HG03520 (cell line): Measurements from ENCODE around the gene MCCC1.
"Not testable (repeated sequence)": the region's sequence is repeated elsewhere in the genome, so short reads cannot be mapped to it uniquely, and the experiment has no call there.

Experiments
- ATAC-seq: cut with Tn5 transposase; IDR thresholded peaks from one replicate; pipeline ENCODE4 v1.9.1; 2021; ENCODE audit warnings: mild to moderate bottlenecking, moderate library complexity; ENCODE audit not compliant: unreplicated experiment

The MCCC1 gene

DNA sequence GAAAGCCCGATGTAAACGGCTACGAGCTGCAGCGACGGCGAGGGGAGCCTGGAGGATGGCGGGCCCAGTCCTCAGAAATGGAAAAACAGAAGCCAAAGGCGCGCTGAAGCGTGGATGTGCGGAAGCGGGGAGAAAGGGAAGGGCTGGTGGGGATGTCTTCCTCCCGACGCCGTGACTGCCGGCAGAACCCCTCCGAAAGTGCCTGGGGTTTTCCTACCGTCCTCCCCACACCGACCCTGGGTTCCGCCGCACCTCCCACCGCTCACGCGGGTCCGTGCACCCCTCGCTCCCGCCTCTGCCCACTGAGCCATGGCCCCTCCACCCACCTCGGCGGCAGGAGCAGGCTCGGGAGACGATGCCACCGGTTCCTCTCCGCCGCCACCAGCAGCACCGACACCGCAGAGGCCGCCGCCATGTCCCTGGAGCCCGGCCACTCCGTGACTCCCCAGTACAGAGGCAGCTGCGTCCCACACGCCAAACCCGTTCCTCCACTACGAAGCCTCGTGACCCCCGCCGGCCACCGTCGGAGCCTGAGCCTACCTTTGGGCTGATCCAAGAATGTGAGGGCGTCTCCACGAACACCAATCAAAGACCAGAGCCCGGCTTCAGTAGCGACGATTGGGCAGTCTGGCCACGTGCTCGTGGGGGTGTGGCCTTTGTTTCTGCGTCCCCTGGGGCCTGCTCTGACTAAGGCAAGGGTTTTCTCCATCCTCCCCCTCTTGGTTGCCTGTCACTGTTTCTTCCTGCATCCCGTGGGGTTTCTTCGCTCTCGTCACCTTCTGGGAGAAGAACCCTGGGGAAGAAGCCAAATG, at the start of gene MCCC1:
Gene MCCC1, minus strand, starts transcription at position 471 of the 812 bp plus-strand sequence. Its CDS starts 56 bp downstream, at position 415.
- peak; percentile 99 for ATAC-seq

DNA sequence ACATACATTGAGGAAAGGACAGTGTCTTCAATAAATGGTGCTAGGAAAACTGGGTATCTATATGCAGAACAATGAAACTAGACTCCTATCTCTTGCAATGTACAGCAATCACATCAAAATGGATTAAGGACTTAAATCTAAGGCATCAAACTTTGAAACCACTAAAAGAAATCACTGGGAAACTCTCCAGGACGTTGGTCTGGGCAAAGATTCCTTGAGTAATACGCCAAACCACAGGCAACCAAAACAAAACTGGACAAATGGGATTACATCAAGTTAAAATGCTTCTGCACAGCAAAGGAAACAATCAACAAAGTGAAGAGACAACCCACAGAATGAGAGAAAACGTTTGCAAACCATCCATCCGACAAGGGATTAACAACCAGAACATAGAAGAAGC, 48.8 kb upstream of the MCCC1 start:
- no peak for ATAC-seq

DNA sequence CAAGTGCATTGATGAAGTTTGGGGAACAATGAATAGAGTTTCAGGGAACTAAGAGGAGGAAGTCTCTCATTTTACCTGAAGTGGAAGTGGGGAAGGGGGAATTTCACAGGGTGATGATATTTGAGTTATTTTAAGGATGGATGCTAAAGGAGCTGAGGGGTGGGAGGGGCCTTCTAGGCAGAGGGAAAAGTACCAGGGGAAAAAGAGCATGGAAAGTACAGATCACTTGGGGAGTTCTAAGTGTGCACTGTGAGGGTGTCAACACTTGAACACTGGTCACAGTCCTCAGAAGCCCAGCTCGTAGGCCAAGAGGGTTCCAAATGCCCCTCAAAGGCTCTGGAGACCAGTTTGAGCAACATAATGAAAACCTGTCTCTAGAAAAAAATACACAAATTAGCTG, 45.1 kb upstream of the MCCC1 start:
- no peak for ATAC-seq

DNA sequence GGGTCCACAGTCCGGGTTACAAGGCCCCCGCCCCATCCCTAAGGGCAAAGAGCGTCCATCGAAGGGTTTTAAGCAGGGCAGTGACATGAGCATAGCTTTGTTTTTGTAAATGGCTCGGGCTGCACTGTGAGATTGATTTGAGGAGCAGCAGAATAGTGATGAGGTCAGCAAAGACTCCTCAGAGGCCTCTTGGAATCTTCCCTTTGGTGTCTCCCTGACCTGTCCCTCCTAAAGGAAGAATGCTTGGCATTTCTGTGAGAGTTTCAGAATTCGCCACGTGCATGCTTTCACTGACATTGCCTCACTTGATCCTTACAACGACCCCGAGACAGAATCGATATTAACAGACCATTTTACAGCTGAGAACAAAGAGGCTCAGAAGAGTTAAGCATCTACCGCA, 42.9 kb upstream of the MCCC1 start:
- no peak for ATAC-seq

DNA sequence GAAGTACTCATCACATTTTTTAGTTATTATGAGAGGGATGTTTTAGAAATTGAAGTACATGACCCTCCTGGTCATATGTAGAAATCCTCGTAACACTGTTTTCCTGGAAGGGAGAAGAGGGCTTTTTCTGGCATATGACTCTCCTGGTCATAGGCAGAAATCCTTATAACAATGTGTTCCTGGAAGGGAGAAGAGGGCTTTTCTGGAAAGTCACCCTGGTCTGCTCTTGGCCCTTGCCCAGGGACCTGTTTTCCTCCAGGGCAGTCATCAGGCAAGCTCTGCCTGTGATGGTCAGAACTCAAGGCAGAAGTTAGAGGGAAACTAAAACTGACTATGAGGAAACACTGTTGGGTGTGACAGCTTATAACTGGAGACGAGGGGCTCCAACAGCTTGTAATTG, 35.5 kb upstream of the MCCC1 start:
- no peak for ATAC-seq

DNA sequence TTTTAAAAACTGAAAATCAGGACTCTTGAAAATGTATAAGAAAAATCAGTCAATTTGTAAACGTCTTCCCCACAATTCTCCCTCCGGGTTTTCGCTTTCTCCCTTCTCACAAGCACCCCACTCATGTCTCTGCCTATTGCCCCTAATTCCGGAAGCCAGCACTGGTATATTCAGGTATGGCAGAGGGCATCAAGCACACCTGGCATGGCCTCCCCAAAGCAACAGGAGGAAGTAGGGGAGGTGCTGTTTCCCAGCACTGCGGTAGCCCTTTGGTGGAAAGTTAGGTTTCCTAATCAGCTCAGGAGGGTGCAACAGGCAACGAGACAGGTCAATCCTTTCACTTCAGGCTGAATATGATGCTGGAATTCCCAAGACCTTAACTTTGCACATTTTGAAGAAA, 33.1 kb upstream of the MCCC1 start:
- no peak for ATAC-seq

DNA sequence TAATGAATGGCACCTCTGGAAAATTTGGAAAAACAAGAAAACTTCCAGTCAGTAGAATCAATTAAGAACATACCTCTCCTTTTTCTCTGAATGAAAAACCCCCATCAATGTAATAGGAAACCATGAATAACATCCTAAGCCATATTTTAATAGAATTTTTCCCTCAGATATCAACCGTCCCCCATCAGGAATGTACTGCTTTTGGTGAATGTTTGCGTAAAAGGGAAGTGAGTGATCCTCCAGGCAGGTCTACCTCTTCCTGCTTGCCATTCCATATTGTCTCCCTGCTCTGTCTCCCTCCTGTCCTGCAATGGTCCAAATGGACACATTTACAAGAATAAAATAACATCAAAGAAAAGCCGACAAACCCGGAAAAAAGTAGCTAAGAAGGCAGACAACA, 32.4 kb upstream of the MCCC1 start:
- no peak for ATAC-seq

DNA sequence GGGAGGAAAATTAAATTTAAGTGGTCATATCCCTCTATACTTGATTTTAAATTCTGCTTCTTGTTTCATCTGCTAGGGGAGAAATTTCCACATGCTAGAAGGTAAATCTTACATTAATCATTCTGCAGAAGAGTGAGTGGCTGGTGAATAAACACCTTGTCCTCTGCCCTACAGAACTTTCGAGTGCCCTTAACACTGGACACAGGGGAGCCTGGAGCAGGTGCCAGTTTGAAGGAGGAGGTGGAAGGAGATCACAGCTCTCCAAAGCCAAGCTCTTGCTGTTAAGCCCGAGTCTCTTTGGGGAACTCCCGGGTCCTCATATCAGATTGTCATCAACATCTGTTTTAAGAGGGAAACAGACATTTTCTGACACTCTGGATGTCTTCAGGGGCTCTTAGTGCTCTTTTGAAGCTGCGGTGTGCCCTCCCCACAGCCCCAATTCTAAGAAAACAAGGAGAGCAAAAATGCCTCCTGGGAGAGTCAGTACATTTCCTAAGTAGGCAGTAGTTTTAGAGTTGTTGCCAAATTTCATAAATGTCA, 32.0 kb upstream of the MCCC1 start:
- no peak for ATAC-seq

DNA sequence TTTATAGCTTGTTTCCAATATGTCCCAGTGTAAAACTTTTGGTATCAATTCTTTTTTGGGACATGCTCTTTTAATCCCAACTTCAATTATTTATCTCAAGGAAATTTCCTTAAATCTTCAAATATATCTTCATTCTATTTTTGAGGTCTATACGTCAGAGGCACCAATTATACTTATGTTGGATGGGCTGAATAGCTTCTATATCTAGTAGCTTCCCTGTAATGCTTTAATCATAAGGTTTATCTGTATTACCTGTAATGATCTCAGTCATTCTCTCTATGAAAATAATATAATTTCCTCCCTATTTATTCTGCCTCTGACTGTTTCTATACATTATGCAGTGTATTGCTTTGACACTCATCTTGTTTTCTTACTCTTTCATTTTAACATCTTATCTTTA, 29.9 kb upstream of the MCCC1 start:
- ATAC-seq = no peak

DNA sequence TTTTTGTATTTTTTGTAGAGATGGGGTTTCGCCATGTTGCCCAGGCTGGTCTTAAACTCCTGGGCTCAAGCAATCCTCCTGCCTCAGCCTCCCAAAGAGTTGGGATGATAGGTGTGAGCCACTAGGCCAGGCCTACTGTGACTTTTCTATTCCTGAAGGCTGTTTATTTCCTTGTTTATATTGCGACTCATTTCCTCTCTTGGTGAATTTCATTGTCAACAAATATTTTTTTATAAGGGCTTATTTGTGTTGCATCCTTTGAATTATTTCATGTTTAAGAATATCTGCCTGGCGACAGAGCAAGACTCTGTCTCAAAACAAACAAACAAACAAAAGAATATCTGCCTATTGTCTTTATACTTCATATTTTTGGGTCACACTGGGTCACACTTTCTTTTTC, 29.4 kb upstream of the MCCC1 start:
- no peak for ATAC-seq

DNA sequence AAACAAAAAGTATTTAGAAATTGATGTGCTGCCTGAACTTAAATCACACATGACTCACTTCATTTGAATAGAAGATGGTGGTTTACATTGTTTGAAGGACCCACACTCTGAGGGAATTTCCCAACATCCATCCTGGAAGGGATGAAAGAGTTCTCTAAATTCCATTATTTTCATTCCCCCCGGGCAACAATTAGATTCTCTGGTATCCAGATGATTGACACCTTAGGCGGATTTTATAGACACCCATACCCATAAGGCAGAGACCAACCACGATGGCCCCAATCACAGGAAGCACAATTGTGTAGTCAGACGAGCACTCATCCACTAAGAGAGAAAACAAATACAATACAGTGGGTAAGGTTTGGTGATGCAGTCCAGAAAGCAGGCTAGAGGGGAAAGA, 24.6 kb upstream of the MCCC1 start:
- no peak for ATAC-seq

DNA sequence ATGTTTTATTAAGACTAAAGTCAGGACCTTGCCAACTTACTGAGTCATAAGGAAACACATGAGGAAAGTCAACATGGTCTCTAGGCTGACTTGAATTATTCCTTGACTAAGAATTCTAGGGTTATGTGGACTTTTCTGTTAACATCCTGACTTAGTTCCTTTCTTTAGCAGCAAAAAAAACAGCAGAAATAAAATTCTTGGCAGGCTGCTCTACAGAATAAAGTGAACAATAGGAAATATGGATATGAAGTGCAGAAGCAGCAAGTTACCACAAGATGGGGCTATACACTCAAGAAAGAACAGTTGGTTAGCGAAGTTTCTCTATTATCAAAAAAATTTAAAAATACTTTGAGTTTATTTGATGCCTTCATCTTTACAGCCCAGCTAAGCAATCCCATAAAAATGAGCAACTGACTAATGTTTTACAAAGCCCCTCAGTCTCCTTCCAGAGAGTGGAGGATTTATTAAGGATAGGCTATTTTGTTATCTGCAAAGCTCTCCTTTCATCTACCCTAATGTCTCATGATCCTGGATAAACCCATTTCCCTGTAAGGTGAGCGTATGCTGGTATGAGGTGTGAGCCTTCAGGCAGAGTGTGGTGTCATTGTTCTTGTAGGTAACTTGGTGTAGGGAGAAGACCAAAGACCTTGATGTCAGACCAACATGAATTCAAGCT, 23.1 kb upstream of the MCCC1 start:
- no peak for ATAC-seq

DNA sequence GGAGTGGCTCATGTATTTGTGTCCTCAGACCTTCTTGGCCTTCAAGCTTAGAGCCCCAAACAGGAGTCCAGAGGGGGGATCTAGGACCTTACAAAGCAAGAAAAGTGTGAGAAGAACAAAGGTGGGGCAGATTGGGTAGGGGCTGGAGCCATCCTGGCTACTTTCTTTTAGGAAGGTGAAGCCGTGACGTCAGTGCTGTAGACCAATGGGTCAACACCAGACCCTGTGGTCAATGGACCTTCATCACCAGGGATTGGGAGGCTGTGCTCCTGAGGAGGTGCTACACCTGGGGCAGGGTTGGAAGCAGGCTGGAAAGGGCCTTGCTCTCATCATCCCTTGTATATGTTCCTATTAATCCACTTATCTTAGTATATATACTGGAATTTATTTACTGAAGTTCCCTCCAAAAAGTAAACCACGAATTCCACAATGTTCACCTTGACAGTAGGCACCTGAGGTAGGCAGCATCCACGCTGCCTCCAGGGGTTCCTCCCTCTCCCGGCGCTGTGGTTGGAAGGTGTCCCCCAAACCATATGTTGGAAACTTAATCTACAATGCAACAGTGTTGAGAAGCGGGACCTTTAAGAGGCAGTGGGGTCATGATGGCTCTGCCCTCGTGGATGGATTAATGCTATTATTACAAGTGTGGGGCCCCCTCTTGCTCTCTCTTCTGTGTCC, 21.4 kb upstream of the MCCC1 start:
- ATAC-seq = no peak

DNA sequence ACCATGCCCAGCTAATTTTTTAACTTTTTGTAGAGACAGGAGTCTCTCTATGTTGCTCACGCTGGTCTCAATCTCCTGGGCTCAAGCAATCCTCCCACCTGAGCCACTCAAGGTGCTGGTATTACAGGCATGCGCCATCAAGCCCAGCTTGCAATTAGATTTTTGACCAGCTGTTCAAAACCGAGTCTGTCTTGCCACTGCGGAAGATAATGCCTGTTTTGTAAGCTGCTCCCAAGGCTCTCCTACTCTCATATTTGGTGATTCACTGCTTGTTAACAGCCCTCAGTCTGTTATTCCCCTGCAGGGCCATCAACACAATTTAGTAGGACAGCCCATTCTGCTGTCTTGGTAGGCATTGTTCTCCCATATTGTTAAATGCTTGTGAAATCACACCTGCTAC, 17.8 kb upstream of the MCCC1 start:
- ATAC-seq = no peak

DNA sequence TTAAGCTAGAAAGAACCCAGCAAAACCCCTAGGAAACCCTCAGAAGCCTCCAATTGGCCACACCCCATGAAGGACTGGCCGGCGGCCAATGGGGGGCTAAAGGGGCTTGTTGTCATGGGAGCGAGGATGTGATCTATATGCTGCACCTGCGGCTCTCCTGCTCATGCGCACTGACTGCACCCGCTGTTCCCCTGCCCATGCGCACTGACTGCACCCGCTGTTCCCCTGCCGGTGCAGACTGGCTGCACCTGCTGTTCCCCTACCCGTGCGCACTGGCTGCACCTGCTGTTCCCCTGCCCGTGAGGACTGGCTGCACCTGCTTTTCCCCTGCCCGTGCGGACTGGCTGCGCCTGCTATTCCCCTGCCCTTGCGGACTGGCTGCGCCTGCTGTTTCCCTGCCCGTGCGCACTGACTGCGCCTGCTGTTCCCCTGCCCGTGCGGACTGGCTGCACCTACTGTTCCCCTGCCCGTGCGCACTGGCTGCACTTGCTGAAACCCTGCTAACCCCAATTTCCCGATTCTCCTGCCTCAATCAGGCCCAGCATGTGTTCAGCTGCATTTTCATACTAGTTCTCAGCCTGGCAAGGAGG, 16.8 kb upstream of the MCCC1 start:
- peak; percentile 95 for ATAC-seq

DNA sequence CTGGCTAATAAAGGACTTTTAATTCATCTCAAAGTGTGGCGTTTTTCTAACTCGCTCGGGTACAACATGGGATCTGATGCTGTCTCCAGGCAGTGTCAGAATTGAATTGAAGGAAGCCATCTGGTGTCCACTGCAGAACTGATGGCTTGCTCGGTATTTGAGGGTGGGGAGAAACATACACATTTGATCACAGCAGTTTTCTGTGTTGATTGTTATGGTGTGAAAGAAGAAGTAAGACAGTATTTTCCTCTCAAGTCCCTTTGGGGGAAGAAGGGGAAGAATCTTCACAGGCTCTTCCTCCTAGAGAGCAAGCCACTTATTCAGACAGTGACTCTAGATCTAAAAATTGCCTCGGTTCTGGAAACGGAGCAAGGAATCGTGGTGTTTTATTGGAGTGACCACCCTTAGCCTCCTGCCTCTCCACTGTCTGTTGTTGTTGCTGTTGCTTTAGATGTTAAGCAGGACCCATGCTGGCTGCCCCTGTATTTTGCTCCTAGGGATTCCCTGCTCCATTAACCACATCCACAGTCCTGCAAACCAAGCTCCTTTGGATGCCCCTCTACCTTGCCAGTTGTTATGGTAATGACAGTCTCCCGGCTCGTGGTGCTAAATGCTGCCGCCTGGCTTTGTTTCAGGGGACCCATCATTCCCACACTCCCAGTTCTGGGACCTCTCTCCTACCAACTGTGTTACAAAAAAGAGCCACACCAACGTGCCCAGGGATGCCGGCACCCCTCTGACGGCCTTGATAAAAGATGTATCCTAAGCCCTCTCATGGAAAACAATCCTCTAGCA, 15.3 kb upstream of the MCCC1 start:
- ATAC-seq = no peak

DNA sequence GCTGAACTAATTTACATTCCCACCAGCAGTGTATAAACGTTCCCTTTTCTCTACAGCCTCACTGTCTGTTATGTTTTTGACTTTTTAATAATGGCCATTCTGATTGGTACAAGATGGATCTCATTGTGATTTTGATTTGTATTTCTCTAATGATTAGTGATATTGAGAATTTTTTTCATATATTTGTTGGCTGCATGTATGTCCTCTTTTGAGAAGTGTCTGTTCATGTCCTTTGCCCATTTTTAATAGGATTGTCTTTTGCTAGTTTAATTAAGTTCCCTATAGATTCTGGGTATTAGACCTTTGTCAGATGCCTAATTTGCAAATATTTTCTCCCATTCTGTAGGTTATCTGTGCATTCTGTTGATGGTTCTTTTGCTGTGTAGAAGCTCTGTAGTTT, 10.6 kb upstream of the MCCC1 start:
- not testable (repeated sequence) for ATAC-seq

DNA sequence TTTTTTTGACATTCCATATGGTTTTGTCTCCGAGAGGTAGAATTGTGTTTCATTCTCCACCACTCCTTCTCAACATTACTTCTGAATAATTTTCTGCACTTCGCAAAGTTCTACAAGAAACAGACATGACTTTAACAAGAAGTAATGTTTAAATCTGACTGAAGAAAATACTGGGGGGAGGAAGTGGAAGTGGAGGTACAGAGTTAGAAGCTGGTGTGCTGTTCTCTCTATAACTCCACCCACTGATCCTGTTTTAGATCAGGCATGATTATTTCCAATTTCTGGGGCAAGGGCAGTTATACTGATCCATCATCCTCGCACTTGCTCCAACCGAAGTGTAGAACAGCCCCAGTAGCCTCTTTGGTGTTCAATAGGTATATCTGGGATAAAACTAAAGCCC, 9.2 kb upstream of the MCCC1 start:
- no peak for ATAC-seq

DNA sequence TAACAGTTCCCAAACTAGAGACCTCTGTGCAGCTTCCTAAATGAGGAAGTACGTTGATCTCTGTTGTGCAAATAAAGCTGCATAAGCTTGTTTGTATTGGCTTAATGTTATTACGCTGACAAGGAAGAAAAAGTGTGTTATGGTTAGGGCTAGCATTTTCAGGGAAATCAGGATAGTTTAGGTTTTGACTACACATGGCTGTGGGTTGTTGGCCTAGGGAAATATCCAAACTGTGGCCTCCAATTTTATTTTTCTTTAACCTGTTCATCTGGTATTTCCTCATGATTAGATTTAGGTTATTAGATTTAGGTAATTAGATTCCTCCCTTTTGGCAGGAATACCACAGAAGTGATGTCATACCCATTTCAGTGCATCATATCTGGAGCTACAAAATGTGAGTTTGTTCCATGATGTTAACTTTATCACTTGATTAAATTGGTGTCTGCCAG, 8.7 kb upstream of the MCCC1 start:
- no peak for ATAC-seq

DNA sequence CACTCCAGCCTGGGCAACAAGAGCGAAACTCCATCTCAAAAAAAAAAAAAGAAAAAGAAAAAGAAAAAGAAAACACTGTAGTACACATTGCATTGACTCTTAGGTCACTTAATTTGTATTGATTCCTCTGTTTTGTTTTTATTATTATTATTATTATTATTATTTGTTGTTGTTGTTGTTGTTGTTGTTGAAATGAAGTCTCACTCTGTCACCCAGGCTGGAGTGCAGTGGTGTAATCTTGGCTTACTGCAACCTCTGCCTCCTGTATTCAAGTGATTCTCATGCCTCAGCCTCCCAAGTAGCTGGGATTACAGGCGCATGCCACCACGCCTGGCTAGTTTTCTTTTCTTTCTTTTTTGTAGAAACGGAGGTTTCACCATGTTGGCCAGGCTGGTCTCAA, 8.1 kb upstream of the MCCC1 start:
- ATAC-seq = not testable (repeated sequence)
